Measurements from ENCODE around the gene HOTAIR. TPM values are rescaled to one million over a fixed set of nuclear protein-coding genes. Genes with fewer than 3 reads are reported as not detected.

HOTAIR gene
- total RNA-seq, 1 donor from 2014 or later = not detected

DNA sequence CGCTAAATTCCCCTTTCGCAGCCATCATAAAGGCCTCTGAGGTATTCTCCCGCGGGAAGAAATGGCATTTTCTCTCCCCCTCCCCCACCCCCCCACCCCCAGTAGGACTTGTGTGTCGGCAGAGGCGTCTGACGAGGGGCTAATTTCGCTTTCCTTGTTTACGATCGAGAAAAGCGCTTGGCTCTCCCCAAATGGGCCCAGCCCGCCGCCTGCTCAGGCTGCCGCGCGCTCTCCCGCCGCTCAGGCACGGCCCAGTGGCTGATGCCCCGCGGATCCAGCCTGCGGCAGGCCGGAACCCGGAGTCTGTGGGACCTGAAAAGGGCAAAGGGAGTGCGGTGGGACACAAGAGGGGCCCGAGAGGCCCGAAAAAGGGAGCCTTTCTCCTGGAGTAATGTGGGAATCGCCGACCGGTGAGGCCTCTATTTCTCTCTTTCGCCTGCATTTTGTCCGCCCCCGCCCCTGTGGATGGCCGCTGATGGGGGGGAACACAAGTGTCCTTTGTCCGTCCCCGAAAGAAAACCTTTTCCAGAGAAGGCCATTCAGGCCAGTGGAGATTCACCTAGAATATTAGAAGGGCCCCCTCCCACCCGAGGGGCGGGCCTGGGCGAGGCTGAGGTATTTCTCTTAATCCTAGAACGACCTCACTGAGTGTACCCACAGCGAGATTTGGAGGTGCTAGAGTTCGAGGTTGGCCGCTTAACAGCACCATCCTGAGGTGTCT, 44.5 kb upstream of the HOTAIR start:
- peak; percentile 51 for DNase-seq (ENCODE audit: low spot score)

DNA sequence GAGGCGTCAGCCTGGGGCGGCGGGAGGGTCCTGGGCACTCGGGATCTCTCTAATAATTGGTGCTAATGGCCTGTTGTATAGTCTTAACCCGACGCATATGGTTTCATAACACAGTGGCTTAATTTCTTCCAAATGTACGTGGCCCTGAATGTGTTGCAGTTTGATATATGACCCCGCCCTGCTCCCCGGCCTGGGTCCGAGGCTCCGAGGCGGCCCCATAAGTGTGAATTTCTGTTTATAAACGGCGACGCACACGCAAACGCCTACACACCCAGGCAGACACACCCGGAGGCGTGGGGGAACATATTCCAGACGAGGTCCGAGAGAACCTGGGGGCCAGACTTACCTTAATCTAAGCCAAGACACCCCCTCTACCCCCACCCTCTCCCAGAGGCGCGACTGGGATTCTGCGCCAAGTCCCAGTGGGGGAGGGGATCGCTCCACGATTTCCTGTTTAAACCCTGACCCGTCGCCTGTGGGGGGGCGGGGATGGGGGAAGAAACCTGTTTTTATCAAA, 43.8 kb upstream of the HOTAIR start:
- H4K20me1 ChIP-seq (ENCODE audit: low read depth) = peaks cover 82% of the 10 kb centered on the region
- peak overlapping the region; percentile 35 for H3K4me3 Mint-ChIP-seq
- H3K4me1 Mint-ChIP-seq = no peaks in the 10 kb centered on the region
- TF ChIP-seq EZH2 (IDR thresholded peaks at IDR 0.05) = peak; percentile 70
- TF ChIP-seq EZH2phosphoT487 (IDR thresholded peaks at IDR 0.05) = peak; percentile 38
- TF ChIP-seq, protein P1, sequence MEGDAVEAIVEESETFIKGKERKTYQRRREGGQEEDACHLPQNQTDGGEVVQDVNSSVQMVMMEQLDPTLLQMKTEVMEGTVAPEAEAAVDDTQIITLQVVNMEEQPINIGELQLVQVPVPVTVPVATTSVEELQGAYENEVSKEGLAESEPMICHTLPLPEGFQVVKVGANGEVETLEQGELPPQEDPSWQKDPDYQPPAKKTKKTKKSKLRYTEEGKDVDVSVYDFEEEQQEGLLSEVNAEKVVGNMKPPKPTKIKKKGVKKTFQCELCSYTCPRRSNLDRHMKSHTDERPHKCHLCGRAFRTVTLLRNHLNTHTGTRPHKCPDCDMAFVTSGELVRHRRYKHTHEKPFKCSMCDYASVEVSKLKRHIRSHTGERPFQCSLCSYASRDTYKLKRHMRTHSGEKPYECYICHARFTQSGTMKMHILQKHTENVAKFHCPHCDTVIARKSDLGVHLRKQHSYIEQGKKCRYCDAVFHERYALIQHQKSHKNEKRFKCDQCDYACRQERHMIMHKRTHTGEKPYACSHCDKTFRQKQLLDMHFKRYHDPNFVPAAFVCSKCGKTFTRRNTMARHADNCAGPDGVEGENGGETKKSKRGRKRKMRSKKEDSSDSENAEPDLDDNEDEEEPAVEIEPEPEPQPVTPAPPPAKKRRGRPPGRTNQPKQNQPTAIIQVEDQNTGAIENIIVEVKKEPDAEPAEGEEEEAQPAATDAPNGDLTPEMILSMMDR (IDR thresholded peaks at IDR 0.05) = no peak
- H3K9ac ChIP-seq = no peak overlapping the region
- H3K79me2 ChIP-seq (ENCODE audit: low read depth) = no peaks in the 10 kb centered on the region
- no peak for DNase-seq (ENCODE audit: low spot score)
- H3K4me2 ChIP-seq = peak overlapping the region; percentile 73
- peak overlapping the region; percentile 39 for H3K4me3 ChIP-seq
- no peak overlapping the region for H2AFZ ChIP-seq (replicated peaks)
- H3K36me3 Mint-ChIP-seq = no peaks in the 10 kb centered on the region
- peaks cover 89% of the 10 kb centered on the region for H3K27me3 Mint-ChIP-seq (ENCODE audit: insufficient read depth, low read depth)
- H3K27me3 ChIP-seq = peaks cover 100% of the 10 kb centered on the region
- peaks cover 3% of the 10 kb centered on the region for H3K9me3 Mint-ChIP-seq
- H3F3A ChIP-seq (ENCODE audit: low read depth) = no peaks in the 10 kb centered on the region
- H3K4me1 ChIP-seq = no peaks in the 10 kb centered on the region
- H3K27ac Mint-ChIP-seq = no peak overlapping the region
- no peak overlapping the region for H3K27ac ChIP-seq
- H3K9me3 ChIP-seq (ENCODE audit: low read depth) = no peaks in the 10 kb centered on the region
- H3K36me3 ChIP-seq = no peaks in the 10 kb centered on the region

More for the DNA sequence above, 44.5 kb upstream of the HOTAIR start:
- Mint-ChIP-seq H3K27ac (no peak overlapping the region), H3K4me3 (peak overlapping the region; percentile 21), H3K9me3 (peaks cover 3% of the 10 kb centered on the region), H3K36me3 (no peaks in the 10 kb centered on the region), H3K4me1 (no peaks in the 10 kb centered on the region), H3K27me3 (ENCODE audit: insufficient read depth, low read depth) (peaks cover 89% of the 10 kb centered on the region)
- Histone ChIP-seq H3K27ac (no peak overlapping the region), H3K4me3 (no peak overlapping the region), H3F3A (ENCODE audit: low read depth) (no peaks in the 10 kb centered on the region), H2AFZ (replicated peaks) (no peak overlapping the region), H3K36me3 (no peaks in the 10 kb centered on the region), H4K20me1 (ENCODE audit: low read depth) (peaks cover 85% of the 10 kb centered on the region), H3K4me1 (no peaks in the 10 kb centered on the region), H3K9ac (no peak overlapping the region), H3K79me2 (ENCODE audit: low read depth) (no peaks in the 10 kb centered on the region), H3K4me2 (no peak overlapping the region), H3K9me3 (ENCODE audit: low read depth) (no peaks in the 10 kb centered on the region), H3K27me3 (peaks cover 100% of the 10 kb centered on the region)
- TF ChIP-seq EZH2phosphoT487 (IDR thresholded peaks at IDR 0.05) = peak; percentile 89
- TF ChIP-seq EZH2 (IDR thresholded peaks at IDR 0.05) = peak; percentile 93
- TF ChIP-seq, protein P1 (IDR thresholded peaks at IDR 0.05) = no peak

DNA sequence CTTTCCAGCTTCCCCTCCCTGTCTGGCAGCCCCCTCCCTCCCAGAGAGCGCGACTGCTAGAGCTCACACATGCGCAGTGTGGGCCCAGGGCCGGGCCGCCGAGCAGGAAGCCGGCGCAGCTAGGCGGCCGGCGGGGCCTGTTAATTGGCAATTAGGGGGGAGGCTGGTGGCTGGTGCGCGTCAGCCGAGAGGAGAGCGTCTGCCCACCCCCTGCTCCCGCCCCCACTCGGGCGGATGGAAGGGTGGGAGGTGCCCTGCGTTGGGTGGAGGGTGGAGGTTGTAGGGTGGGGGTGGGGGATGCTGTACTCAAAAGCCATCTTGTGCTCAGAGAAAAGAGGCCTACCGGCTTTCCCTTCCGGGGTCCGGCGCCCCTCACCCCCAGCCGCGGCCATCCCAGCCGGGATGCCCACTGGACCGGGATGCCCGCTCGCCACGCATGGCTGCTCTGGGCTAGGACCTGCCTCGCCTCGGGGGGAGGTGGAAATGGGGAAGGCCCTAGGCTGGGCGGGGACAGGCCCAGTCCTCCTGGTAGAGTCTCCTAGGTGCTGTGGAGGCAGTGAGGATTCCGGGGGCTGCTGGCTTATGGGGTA, 43.2 kb upstream of the HOTAIR start:
- peaks cover 82% of the 10 kb centered on the region for H4K20me1 ChIP-seq (ENCODE audit: low read depth)
- no peak overlapping the region for H3K27ac ChIP-seq
- peaks cover 100% of the 10 kb centered on the region for H3K27me3 ChIP-seq
- peak overlapping the region; percentile 39 for H3K4me3 ChIP-seq
- peak overlapping the region; percentile 74 for H3K4me3 Mint-ChIP-seq
- no peaks in the 10 kb centered on the region for H3K4me1 Mint-ChIP-seq
- TF ChIP-seq, protein P1 (IDR thresholded peaks at IDR 0.05) = no peak
- TF ChIP-seq EZH2 (IDR thresholded peaks at IDR 0.05) (peak; percentile 78), EZH2phosphoT487 (IDR thresholded peaks at IDR 0.05) (peak; percentile 74)
- H3K36me3 ChIP-seq = no peaks in the 10 kb centered on the region
- H3K4me2 ChIP-seq = peak overlapping the region; percentile 73
- H3F3A ChIP-seq (ENCODE audit: low read depth) = no peaks in the 10 kb centered on the region
- H3K9me3 ChIP-seq (ENCODE audit: low read depth) = no peaks in the 10 kb centered on the region
- H3K4me1 ChIP-seq = no peaks in the 10 kb centered on the region
- H3K27ac Mint-ChIP-seq = no peak overlapping the region
- H3K27me3 Mint-ChIP-seq (ENCODE audit: insufficient read depth, low read depth) = peaks cover 89% of the 10 kb centered on the region
- no peaks in the 10 kb centered on the region for H3K79me2 ChIP-seq (ENCODE audit: low read depth)
- peaks cover 3% of the 10 kb centered on the region for H3K9me3 Mint-ChIP-seq
- no peak overlapping the region for H3K9ac ChIP-seq
- no peak overlapping the region for H2AFZ ChIP-seq (replicated peaks)
- DNase-seq (ENCODE audit: low spot score) = peak; percentile 87
- no peaks in the 10 kb centered on the region for H3K36me3 Mint-ChIP-seq

Measured in neural progenitor cell (in vitro differentiated cells).